ENCODE measurements around the gene TENM3.

TENM3 gene

DNA sequence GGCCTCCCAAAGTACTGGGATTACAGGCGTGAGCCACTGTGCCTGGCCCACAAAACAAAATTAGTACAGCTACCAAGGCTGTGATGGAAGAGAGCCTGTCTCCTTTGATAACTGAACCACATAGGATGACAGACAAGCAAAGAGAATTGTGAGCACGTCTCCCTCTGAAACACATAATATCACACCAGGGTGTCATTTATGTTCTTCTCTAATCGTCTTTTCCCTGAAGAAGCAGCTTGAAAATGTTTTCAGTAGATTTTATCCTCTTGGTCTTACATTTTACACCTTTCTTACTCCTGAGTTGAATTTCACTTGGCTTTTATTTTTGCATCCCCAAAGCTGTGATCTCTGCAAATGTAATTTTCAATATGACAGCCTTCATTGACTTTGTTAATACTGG is 67.8 kb downstream of the TENM3 start:
- no peak for ATAC-seq
- TF ChIP-seq ZFP30 (CRISPR knock-in tag; IDR thresholded peaks at IDR 0.05) (no peak), TCF4 (CRISPR knock-in tag; IDR thresholded peaks at IDR 0.05; ENCODE audit: borderline replicate concordance) (no peak), ZNF70 (CRISPR knock-in tag; IDR thresholded peaks at IDR 0.05) (no peak), ARNTL (CRISPR knock-in tag; IDR thresholded peaks at IDR 0.05; ENCODE audit: borderline replicate concordance, low read depth) (no peak), PATZ1 (CRISPR knock-in tag; IDR thresholded peaks at IDR 0.05; ENCODE audit: borderline replicate concordance) (no peak), TOX (CRISPR knock-in tag; IDR thresholded peaks at IDR 0.05; ENCODE audit: borderline replicate concordance) (no peak), ESRRG (CRISPR knock-in tag; IDR thresholded peaks at IDR 0.05) (no peak), ZNF8 (CRISPR knock-in tag; IDR thresholded peaks at IDR 0.05) (no peak), ZFP3 (CRISPR knock-in tag; IDR thresholded peaks at IDR 0.05) (no peak), ZC3H10 (CRISPR knock-in tag; IDR thresholded peaks at IDR 0.05) (no peak), PPARA (CRISPR knock-in tag; IDR thresholded peaks at IDR 0.05; ENCODE audit: borderline replicate concordance) (no peak), SNAI2 (CRISPR knock-in tag; IDR thresholded peaks at IDR 0.05) (no peak), CSRNP3 (CRISPR knock-in tag; IDR thresholded peaks at IDR 0.05) (no peak), OSR1 (CRISPR knock-in tag; IDR thresholded peaks at IDR 0.05) (no peak), ISL1 (CRISPR knock-in tag; IDR thresholded peaks at IDR 0.05) (no peak)
- TF ChIP-seq, protein P1, sequence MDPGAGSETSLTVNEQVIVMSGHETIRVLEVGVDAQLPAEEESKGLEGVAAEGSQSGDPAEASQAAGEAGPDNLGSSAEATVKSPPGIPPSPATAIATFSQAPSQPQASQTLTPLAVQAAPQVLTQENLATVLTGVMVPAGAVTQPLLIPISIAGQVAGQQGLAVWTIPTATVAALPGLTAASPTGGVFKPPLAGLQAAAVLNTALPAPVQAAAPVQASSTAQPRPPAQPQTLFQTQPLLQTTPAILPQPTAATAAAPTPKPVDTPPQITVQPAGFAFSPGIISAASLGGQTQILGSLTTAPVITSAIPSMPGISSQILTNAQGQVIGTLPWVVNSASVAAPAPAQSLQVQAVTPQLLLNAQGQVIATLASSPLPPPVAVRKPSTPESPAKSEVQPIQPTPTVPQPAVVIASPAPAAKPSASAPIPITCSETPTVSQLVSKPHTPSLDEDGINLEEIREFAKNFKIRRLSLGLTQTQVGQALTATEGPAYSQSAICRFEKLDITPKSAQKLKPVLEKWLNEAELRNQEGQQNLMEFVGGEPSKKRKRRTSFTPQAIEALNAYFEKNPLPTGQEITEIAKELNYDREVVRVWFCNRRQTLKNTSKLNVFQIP (CRISPR knock-in tag; IDR thresholded peaks at IDR 0.05; ENCODE audit: borderline replicate concordance, low read depth) = no peak

DNA sequence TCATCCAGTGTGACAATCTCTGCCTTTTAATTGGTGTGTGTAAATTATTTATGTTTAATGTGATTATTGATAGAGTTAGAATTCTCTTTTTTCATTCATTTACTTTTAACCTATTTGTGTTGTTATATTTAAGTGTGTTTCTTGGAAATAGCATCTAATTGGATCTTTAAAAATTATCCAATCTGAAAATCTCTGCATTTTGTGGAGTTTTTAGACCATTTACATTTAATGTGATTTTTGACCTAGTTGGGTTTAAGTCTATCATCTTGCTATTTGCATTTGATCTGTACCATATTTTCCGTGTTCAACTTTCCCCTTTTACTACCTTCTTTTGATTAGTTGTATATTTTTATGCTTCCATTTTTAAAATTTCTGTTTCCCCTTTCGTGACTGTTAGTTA is 71.3 kb downstream of the TENM3 start:
- ATAC-seq = no peak
- no peak for TF ChIP-seq ZC3H10 (CRISPR knock-in tag; IDR thresholded peaks at IDR 0.05)
- TF ChIP-seq, protein P2, sequence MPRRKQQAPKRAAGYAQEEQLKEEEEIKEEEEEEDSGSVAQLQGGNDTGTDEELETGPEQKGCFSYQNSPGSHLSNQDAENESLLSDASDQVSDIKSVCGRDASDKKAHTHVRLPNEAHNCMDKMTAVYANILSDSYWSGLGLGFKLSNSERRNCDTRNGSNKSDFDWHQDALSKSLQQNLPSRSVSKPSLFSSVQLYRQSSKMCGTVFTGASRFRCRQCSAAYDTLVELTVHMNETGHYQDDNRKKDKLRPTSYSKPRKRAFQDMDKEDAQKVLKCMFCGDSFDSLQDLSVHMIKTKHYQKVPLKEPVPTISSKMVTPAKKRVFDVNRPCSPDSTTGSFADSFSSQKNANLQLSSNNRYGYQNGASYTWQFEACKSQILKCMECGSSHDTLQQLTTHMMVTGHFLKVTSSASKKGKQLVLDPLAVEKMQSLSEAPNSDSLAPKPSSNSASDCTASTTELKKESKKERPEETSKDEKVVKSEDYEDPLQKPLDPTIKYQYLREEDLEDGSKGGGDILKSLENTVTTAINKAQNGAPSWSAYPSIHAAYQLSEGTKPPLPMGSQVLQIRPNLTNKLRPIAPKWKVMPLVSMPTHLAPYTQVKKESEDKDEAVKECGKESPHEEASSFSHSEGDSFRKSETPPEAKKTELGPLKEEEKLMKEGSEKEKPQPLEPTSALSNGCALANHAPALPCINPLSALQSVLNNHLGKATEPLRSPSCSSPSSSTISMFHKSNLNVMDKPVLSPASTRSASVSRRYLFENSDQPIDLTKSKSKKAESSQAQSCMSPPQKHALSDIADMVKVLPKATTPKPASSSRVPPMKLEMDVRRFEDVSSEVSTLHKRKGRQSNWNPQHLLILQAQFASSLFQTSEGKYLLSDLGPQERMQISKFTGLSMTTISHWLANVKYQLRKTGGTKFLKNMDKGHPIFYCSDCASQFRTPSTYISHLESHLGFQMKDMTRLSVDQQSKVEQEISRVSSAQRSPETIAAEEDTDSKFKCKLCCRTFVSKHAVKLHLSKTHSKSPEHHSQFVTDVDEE (CRISPR knock-in tag; IDR thresholded peaks at IDR 0.05) = no peak
- TF ChIP-seq OSR1 (CRISPR knock-in tag; IDR thresholded peaks at IDR 0.05) = no peak
- TF ChIP-seq TCF4 (CRISPR knock-in tag; IDR thresholded peaks at IDR 0.05; ENCODE audit: borderline replicate concordance) = no peak
- TF ChIP-seq, protein P1 (CRISPR knock-in tag; IDR thresholded peaks at IDR 0.05; ENCODE audit: borderline replicate concordance, low read depth) = no peak

DNA sequence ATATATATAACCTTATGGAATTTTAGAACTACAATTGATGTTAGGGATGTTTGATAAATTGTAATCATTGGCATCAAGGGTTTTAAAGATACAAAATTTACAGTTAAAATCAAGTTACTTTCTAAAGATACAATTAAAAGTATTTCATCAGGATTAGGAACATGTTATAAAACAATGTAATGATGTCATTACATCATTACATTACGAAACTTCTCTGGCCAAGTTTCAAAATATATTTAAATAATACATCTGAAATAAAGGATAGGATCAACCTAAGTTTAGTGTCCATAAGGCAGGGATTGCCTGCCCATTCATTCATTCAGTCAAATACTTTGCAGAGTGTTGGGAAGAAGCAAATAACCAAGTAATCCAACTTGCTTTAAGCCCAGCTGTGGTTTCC is 75.1 kb downstream of the TENM3 start:
- no peak for ATAC-seq
- TF ChIP-seq, protein P2 (CRISPR knock-in tag; IDR thresholded peaks at IDR 0.05) = no peak
- no peak for TF ChIP-seq ZC3H10 (CRISPR knock-in tag; IDR thresholded peaks at IDR 0.05)
- TF ChIP-seq OSR1 (CRISPR knock-in tag; IDR thresholded peaks at IDR 0.05) = no peak
- no peak for TF ChIP-seq ZFP3 (CRISPR knock-in tag; IDR thresholded peaks at IDR 0.05)
- TF ChIP-seq PPARA (CRISPR knock-in tag; IDR thresholded peaks at IDR 0.05; ENCODE audit: borderline replicate concordance) = no peak
- no peak for TF ChIP-seq PATZ1 (CRISPR knock-in tag; IDR thresholded peaks at IDR 0.05; ENCODE audit: borderline replicate concordance)
- TF ChIP-seq TCF4 (CRISPR knock-in tag; IDR thresholded peaks at IDR 0.05; ENCODE audit: borderline replicate concordance) = no peak
- TF ChIP-seq, protein P1 (CRISPR knock-in tag; IDR thresholded peaks at IDR 0.05; ENCODE audit: borderline replicate concordance, low read depth) = no peak
- no peak for TF ChIP-seq SNAI2 (CRISPR knock-in tag; IDR thresholded peaks at IDR 0.05)
- no peak for TF ChIP-seq GLIS3 (CRISPR knock-in tag; IDR thresholded peaks at IDR 0.05)
- TF ChIP-seq RARB (CRISPR knock-in tag; IDR thresholded peaks at IDR 0.05) = no peak
